ENCODE measurements around the gene PPP1R3F. TPM values are rescaled to one million over a fixed set of nuclear protein-coding genes. Genes with fewer than 3 reads are reported as not detected.

Gene PPP1R3F
- total RNA-seq, 1 experiment from 2014 or later = 3.6 TPM

DNA sequence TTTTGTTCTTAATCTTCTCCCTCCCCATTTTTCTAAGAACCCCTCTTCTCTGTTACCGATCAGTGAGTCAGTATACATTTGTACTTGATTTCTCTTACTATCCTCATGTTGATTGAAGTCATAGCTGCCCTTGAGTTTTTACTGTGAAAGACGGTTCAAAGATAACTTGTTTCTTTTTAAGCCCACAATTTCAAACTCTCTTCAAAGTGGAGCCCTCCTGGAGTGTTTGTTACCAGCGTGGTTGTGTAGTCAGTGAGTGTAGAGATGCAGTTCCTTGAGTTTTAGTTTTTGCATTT is 7.9 kb downstream of the PPP1R3F start:
- CTCF ChIA-PET = no interaction called here
- no peak for TF ChIP-seq CTCF (conservative IDR thresholded peaks at IDR 0.05)
- TF ChIP-seq EZH2 (IDR thresholded peaks at IDR 0.05; ENCODE audit: low read depth) = no peak
- Histone ChIP-seq H3K4me3 (no peak overlapping the region), H3K27me3 (ENCODE audit: insufficient read depth, low read depth) (no peaks in the 10 kb centered on the region), H3K36me3 (ENCODE audit: low read depth) (no peaks in the 10 kb centered on the region), H3K4me1 (replicated peaks; ENCODE audit: insufficient read depth) (no peaks in the 10 kb centered on the region), H3K9me3 (ENCODE audit: insufficient read depth, low read depth) (no peaks in the 10 kb centered on the region), H3K27ac (no peak overlapping the region), H3K79me2 (ENCODE audit: low read depth) (no peaks in the 10 kb centered on the region), H3K4me2 (no peak overlapping the region), H3F3A (ENCODE audit: insufficient read depth, low read depth) (no peaks in the 10 kb centered on the region), H2AFZ (no peak overlapping the region), H3K9me2 (ENCODE audit: insufficient read depth) (no peaks in the 10 kb centered on the region), H4K20me1 (ENCODE audit: insufficient read depth) (no peaks in the 10 kb centered on the region)
- no TSS peak for BruUV-seq (replicated peaks)
- DNase-seq = no peak
- POLR2A ChIA-PET (ENCODE audit: unreplicated experiment) = no interaction called here
- intact Hi-C loops (cut with micrococcal nuclease; ENCODE audit: unreplicated experiment) = no loop called here

- CTCF ChIA-PET = no interaction called here
- no TSS peak for BruUV-seq (replicated peaks)
- intact Hi-C loops (cut with micrococcal nuclease; ENCODE audit: unreplicated experiment) = no loop called here
Measured at GRCh38 chrX:49278081-49278480, 8.5 kb downstream of the PPP1R3F start.

DNA sequence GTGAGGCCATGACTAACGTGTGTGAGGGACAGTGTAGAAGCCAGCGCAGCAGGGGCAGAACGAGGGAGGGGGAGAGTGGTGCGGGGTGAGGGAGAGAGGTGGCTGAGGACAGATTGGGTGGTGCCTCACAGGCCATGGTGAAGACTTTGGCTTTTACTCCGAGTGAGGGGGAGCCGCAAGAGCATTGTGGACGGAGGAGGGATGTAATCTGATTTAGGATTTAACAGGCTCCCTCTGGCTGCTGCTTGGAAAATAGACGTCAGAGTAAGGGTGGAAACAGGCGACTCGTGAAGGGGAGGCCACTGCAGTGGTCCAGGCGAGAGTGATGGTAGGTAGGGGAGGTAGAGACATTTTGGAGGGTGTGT is 13.0 kb downstream of the PPP1R3F start:
- H3K4me3 ChIP-seq = no peak overlapping the region
- DNase-seq = no peak
- no peaks in the 10 kb centered on the region for H3K27me3 ChIP-seq (ENCODE audit: insufficient read depth, low read depth)
- no peaks in the 10 kb centered on the region for H3K9me3 ChIP-seq (ENCODE audit: insufficient read depth, low read depth)
- intact Hi-C loops (cut with micrococcal nuclease; ENCODE audit: unreplicated experiment) = no loop called here
- no peak overlapping the region for H3K4me2 ChIP-seq
- no peaks in the 10 kb centered on the region for H3K9me2 ChIP-seq (ENCODE audit: insufficient read depth)
- no peak overlapping the region for H3K27ac ChIP-seq
- H4K20me1 ChIP-seq (ENCODE audit: insufficient read depth) = no peaks in the 10 kb centered on the region
- H3K36me3 ChIP-seq (ENCODE audit: low read depth) = no peaks in the 10 kb centered on the region
- ChIA-PET CTCF (no interaction called here), POLR2A (ENCODE audit: unreplicated experiment) (no interaction called here)
- BruUV-seq (replicated peaks) = no TSS peak
- H3F3A ChIP-seq (ENCODE audit: insufficient read depth, low read depth) = no peaks in the 10 kb centered on the region
- no peak overlapping the region for H2AFZ ChIP-seq
- TF ChIP-seq EZH2 (IDR thresholded peaks at IDR 0.05; ENCODE audit: low read depth) (no peak), CTCF (conservative IDR thresholded peaks at IDR 0.05) (no peak)
- no peaks in the 10 kb centered on the region for H3K79me2 ChIP-seq (ENCODE audit: low read depth)
- H3K4me1 ChIP-seq (replicated peaks; ENCODE audit: insufficient read depth) = no peaks in the 10 kb centered on the region

More at GRCh38 chrX:49278081-49278480, 8.5 kb downstream of the PPP1R3F start:
- no peaks in the 10 kb centered on the region for H3K27me3 ChIP-seq (ENCODE audit: insufficient read depth, low read depth)
- no peaks in the 10 kb centered on the region for H3K9me3 ChIP-seq (ENCODE audit: insufficient read depth, low read depth)
- no peak overlapping the region for H3K4me2 ChIP-seq
- no peaks in the 10 kb centered on the region for H3K36me3 ChIP-seq (ENCODE audit: low read depth)
- H3K4me1 ChIP-seq (replicated peaks; ENCODE audit: insufficient read depth) = no peaks in the 10 kb centered on the region
- POLR2A ChIA-PET (ENCODE audit: unreplicated experiment) = no interaction called here
- H3K79me2 ChIP-seq (ENCODE audit: low read depth) = no peaks in the 10 kb centered on the region
- H3F3A ChIP-seq (ENCODE audit: insufficient read depth, low read depth) = no peaks in the 10 kb centered on the region
- DNase-seq = no peak
- no peak overlapping the region for H3K4me3 ChIP-seq
- H4K20me1 ChIP-seq (ENCODE audit: insufficient read depth) = no peaks in the 10 kb centered on the region
- no peaks in the 10 kb centered on the region for H3K9me2 ChIP-seq (ENCODE audit: insufficient read depth)
- H3K27ac ChIP-seq = no peak overlapping the region
- no peak for TF ChIP-seq CTCF (conservative IDR thresholded peaks at IDR 0.05)
- no peak overlapping the region for H2AFZ ChIP-seq
